Lower lobe of right lung (tissue), 2 donors: ENCODE data around the gene PPIH. TPM values are rescaled to one million over a fixed set of nuclear protein-coding genes. Genes with fewer than 3 reads are reported as not detected.
"Not testable (repeated sequence)": the region's sequence is repeated elsewhere in the genome, so short reads cannot be mapped to it uniquely, and the experiment has no call there.

ENCODE experiments used
- ATAC-seq, 2 donors: fragments of 200-7000 bp; cut with Tn5 transposase; one replicate each; pipeline ENCODE4 v1.9.1; 2020 to 2022; ENCODE audit warnings: mild to moderate bottlenecking in 2 of 2, moderate library complexity in 2 of 2
- DNase-seq: peaks from one replicate; pipeline ENCODE4 v3.0.0-alpha.2; 2020
- H3K27ac ChIP-seq: fragments of 200-600 bp; one replicate; pipeline ENCODE4 v1.8.0; 2022
- H3K27me3 ChIP-seq: fragments of 200-600 bp; one replicate; pipeline ENCODE4 v1.8.0; 2022; ENCODE audit warnings: low read depth
- H3K36me3 ChIP-seq: fragments of 200-600 bp; one replicate; pipeline ENCODE4 v1.8.0; 2022; ENCODE audit warnings: mild to moderate bottlenecking
- H3K4me1 ChIP-seq: fragments of 200-600 bp; one replicate; pipeline ENCODE4 v1.8.0; 2022
- H3K4me3 ChIP-seq: fragments of 200-600 bp; one replicate; pipeline ENCODE4 v1.8.0; 2022; ENCODE audit warnings: mild to moderate bottlenecking
- H3K9me3 ChIP-seq: fragments of 200-600 bp; one replicate; pipeline ENCODE4 v1.8.0; 2022
- CTCF ChIP-seq: fragments of 200-600 bp; IDR thresholded peaks from one replicate; pipeline ENCODE4 v1.8.0; 2022; ENCODE audit warnings: antibody characterized with exemption, mild to moderate bottlenecking
- intact Hi-C: fragments of 100-400 bp; cut with DNase I; formaldehyde crosslinking; loops from one replicate; pipeline ENCODE4 v1.11.0; 2022
- total RNA-seq: library from RNA; stranded (reverse); fragmentation: NEBNext Ultra II Directional; extraction: Animal tissue kit (Norgen Biotek cat#: 25700); gene quantifications from one replicate; pipeline ENCODE4 v1.2.1, GENCODE V29; 2021
- donor health status: DM: no; HTN: yes; CAD: no; lungs with severe emphysema.

The PPIH gene
- total RNA-seq, 1 donor from 2014 or later = 25.1 TPM

DNA sequence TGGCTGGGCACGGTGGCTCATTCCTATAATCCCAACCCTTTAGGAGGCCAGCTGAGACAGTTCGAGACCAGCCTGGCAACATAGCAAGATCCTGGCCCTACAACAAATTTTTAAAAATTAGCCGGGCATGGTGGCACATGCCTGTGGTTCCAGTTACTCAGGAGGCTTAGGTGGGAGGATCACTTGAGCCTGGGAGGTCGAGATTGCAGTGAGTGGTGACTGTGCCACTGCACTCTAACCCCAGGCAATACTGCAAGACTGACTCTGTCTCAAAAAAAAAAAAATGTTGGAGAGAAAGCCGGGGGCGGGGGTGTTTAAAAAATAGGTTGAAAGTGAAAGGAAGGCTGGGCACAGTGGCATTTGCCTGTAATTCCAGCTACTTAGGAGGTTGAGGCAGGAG is 65.3 kb downstream of the PPIH start:
- intact Hi-C loops = no loop called here
- Histone ChIP-seq H3K4me3 (no peak overlapping the region), H3K4me1 (no peaks in the 10 kb centered on the region), H3K27me3 (no peaks in the 10 kb centered on the region), H3K36me3 (no peaks in the 10 kb centered on the region), H3K27ac (no peak overlapping the region), H3K9me3 (no peaks in the 10 kb centered on the region)
- no peak for DNase-seq
- TF ChIP-seq CTCF = no peak
- no peak for ATAC-seq

GRCh38 chr1:42725820-42726219 is 67.6 kb downstream of the PPIH start:
- ATAC-seq, H3K36me3 ChIP-seq, H3K27ac ChIP-seq, H3K9me3 ChIP-seq, H3K4me1 ChIP-seq, intact Hi-C loops, DNase-seq, H3K4me3 ChIP-seq, H3K27me3 ChIP-seq: not testable (repeated sequence)

Other genes starting within 250 kb of the PPIH start
- gene ZMYND12, start 202.4 kb upstream of the PPIH start, total RNA-seq = 2.8 TPM
- gene PPCS, start 201.9 kb upstream of the PPIH start, total RNA-seq = 55.0 TPM
- 10.2 TPM for gene CCDC30, start 195.1 kb upstream of the PPIH start, total RNA-seq
- 552 TPM for gene YBX1, start 24.0 kb downstream of the PPIH start, total RNA-seq
- gene CLDN19, start 81.8 kb downstream of the PPIH start, total RNA-seq = not detected
- gene P3H1, start 108.6 kb downstream of the PPIH start, total RNA-seq = 24.4 TPM
- 5.6 TPM for gene C1orf50, start 108.8 kb downstream of the PPIH start, total RNA-seq
- not detected for gene TMEM269, start 126.6 kb downstream of the PPIH start, total RNA-seq
- gene ERMAP, start 158.7 kb downstream of the PPIH start, total RNA-seq = 15.2 TPM
- gene SVBP, start 159.0 kb downstream of the PPIH start, total RNA-seq = 20.8 TPM
- 11.9 TPM for gene ZNF691, start 188.2 kb downstream of the PPIH start, total RNA-seq